Central memory CD8-positive, alpha-beta T cell (primary cell): ENCODE measurements around the gene ZNF609.

Experiments
- ATAC-seq: fragments of 150-1000 bp; cut with Tn5 transposase; replicated peaks from 2 replicates; pipeline ENCODE4 v1.10.0; 2022; ENCODE audit warnings: mild to moderate bottlenecking, moderate FRiP score, moderate number of reproducible peaks; ENCODE audit not compliant: poor library complexity, severe bottlenecking; ENCODE audit errors: extremely low read depth
- DNase-seq, 2 donors: peaks; one replicate each; pipeline ENCODE4 v3.0.0; 2021; ENCODE audit warnings: low spot score in 2 of 2
- H3K27ac Mint-ChIP-seq: one replicate; pipeline ENCODE4 v1.8.0; 2022; ENCODE audit warnings: low read depth, mild to moderate bottlenecking, moderate library complexity, mixed read lengths
- H3K27me3 Mint-ChIP-seq: one replicate; pipeline ENCODE4 v1.8.0; 2022; ENCODE audit warnings: mixed read lengths
- H3K36me3 Mint-ChIP-seq: one replicate; pipeline ENCODE4 v1.8.0; 2022; ENCODE audit warnings: mild to moderate bottlenecking, moderate library complexity, mixed read lengths; ENCODE audit not compliant: insufficient read depth
- H3K4me1 Mint-ChIP-seq: one replicate; pipeline ENCODE4 v1.8.0; 2022; ENCODE audit warnings: mixed read lengths
- H3K4me3 Mint-ChIP-seq: one replicate; pipeline ENCODE4 v1.8.0; 2022; ENCODE audit warnings: mild to moderate bottlenecking, moderate library complexity, mixed read lengths
- H3K9me3 Mint-ChIP-seq: one replicate; pipeline ENCODE4 v1.8.0; 2022; ENCODE audit warnings: mixed read lengths

The ZNF609 gene

DNA sequence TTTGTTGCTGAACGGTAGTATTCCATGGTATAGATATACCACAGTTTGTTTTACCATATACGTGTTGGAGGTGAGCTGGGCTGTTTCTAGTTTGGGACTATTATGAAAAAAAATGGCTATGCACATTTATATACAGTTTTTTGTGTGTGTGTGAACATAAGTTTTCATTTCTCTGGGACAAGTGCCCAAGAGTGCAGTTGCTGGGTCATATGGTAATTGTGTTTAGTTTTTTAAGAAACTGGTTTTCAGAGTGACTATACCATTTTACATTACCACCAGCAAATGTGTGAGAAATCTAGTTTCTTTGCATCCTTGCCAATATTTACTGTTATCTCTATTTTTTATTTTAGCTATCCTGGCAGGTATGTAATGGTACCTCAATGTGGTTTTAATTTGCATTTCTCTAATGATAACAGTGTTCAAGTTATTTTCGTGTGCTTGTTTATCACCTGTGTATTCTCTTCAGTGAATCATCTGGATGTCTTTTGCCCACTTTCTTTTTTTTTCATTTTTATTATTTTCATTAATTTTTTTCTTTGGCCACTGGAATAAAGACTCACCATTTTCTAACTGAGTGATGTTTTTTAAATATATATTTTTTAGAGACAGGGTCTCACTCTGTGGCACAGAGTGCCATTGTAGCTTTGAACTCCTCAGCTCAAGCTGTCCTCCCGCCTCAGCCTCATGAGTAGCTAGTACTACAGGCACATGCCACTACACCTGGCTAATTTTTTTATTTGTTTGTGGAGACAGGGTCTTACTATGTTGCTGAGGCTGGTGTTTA lies 75.3 kb downstream of the ZNF609 start:
- Mint-ChIP-seq H3K4me3 (no peak overlapping the region), H3K36me3 (peaks cover 4% of the 10 kb centered on the region), H3K27ac (no peak overlapping the region), H3K4me1 (peaks cover 40% of the 10 kb centered on the region), H3K9me3 (no peaks in the 10 kb centered on the region), H3K27me3 (no peaks in the 10 kb centered on the region)
- DNase-seq (no peak), ATAC-seq (no peak)

GRCh38 chr15:64536244-64536836 lies 76.0 kb downstream of the ZNF609 start:
- no peak for DNase-seq
- Mint-ChIP-seq H3K4me3 (no peak overlapping the region), H3K9me3 (no peaks in the 10 kb centered on the region), H3K27ac (no peak overlapping the region), H3K27me3 (no peaks in the 10 kb centered on the region), H3K36me3 (peaks cover 4% of the 10 kb centered on the region), H3K4me1 (peaks cover 37% of the 10 kb centered on the region)
- no peak for ATAC-seq

- ATAC-seq (no peak), DNase-seq (no peak)
- no peak overlapping the region for H3K27ac Mint-ChIP-seq
- H3K36me3 Mint-ChIP-seq = peaks cover 2% of the 10 kb centered on the region
- H3K9me3 Mint-ChIP-seq = no peaks in the 10 kb centered on the region
- no peaks in the 10 kb centered on the region for H3K27me3 Mint-ChIP-seq
- no peak overlapping the region for H3K4me3 Mint-ChIP-seq
- peaks cover 22% of the 10 kb centered on the region for H3K4me1 Mint-ChIP-seq
Measured at GRCh38 chr15:64542091-64542490, 81.7 kb downstream of the ZNF609 start.

GRCh38 chr15:64544450-64544849 lies 84.1 kb downstream of the ZNF609 start:
- Mint-ChIP-seq H3K9me3 (no peaks in the 10 kb centered on the region), H3K27ac (no peak overlapping the region), H3K4me3 (no peak overlapping the region), H3K36me3 (peaks cover 3% of the 10 kb centered on the region), H3K27me3 (no peaks in the 10 kb centered on the region), H3K4me1 (peaks cover 22% of the 10 kb centered on the region)
- DNase-seq (no peak), ATAC-seq (no peak)

GRCh38 chr15:64547275-64547674 lies 86.9 kb downstream of the ZNF609 start:
- Mint-ChIP-seq H3K27me3 (no peaks in the 10 kb centered on the region), H3K4me3 (no peak overlapping the region), H3K36me3 (peaks cover 3% of the 10 kb centered on the region), H3K4me1 (peaks cover 11% of the 10 kb centered on the region), H3K9me3 (no peaks in the 10 kb centered on the region), H3K27ac (peak overlapping the region; percentile 51)
- DNase-seq (no peak), ATAC-seq (no peak)

- Mint-ChIP-seq H3K4me1 (peaks cover 11% of the 10 kb centered on the region), H3K36me3 (peaks cover 3% of the 10 kb centered on the region), H3K27ac (no peak overlapping the region), H3K4me3 (no peak overlapping the region), H3K27me3 (no peaks in the 10 kb centered on the region), H3K9me3 (no peaks in the 10 kb centered on the region)
- DNase-seq (no peak), ATAC-seq (no peak)
Measured at GRCh38 chr15:64548235-64548634, 87.9 kb downstream of the ZNF609 start.

DNA sequence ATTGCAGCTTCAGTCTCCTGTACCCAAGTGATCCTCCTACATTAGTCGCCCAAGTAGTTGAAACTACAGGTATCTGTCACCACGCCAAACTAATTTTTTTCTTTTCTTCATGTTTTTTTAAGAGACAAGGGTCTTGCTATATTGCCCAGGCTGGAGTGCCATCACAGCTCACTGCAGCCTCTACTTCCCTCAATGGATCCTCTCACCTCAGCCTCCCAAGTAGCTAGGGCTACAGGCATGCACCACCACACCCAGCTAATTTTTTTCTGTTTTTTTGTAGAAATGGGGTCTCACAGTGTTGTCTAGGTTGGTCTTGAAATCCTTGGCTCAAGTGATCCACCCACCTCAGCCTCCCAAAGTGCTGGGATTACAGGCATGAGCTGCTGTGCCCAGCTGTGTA lies 89.5 kb downstream of the ZNF609 start:
- Mint-ChIP-seq H3K27ac (no peak overlapping the region), H3K9me3 (no peaks in the 10 kb centered on the region), H3K27me3 (no peaks in the 10 kb centered on the region), H3K36me3 (peaks cover 1% of the 10 kb centered on the region), H3K4me1 (peaks cover 12% of the 10 kb centered on the region), H3K4me3 (no peak overlapping the region)
- ATAC-seq = no peak
- DNase-seq = no peak

DNA sequence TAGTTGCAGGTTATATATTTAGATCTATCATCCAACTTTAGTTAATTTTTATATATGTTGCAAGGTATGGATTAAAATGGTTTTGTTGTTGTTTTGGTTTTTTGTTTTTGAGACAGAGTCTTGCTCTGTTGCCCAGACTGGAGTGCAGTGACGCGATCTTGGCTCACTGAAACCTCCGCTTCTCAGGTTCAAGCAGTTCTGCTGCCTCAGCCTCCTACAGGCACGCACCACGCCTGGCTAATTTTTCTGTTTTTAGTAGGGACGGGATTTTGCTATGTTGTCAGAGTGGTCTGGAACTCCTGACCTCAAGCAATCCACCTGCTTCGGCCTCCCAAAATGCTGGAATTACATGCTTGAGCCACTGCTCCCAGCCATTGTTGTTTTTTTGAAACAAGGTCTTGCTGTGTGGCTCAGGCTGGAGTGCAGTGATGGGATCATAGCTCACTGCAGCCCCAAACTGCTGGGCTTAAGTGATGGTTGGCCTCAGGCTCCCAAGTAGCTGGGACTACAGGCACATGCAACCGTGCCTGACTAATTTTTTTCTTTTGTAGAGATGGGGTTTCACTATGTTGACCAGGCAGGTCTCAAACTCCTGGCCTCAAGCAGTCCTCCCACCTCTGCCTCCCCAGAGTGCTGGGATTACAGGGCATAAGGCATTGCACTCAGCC lies 92.0 kb downstream of the ZNF609 start:
- Mint-ChIP-seq H3K36me3 (peaks cover 1% of the 10 kb centered on the region), H3K4me3 (no peak overlapping the region), H3K27ac (no peak overlapping the region), H3K4me1 (peaks cover 10% of the 10 kb centered on the region), H3K27me3 (no peaks in the 10 kb centered on the region), H3K9me3 (no peaks in the 10 kb centered on the region)
- DNase-seq (no peak), ATAC-seq (no peak)

- ATAC-seq (no peak), DNase-seq (no peak)
- Mint-ChIP-seq H3K27me3 (no peaks in the 10 kb centered on the region), H3K9me3 (no peaks in the 10 kb centered on the region), H3K36me3 (peaks cover 10% of the 10 kb centered on the region), H3K4me1 (peaks cover 34% of the 10 kb centered on the region), H3K4me3 (no peak overlapping the region), H3K27ac (no peak overlapping the region)
Measured at GRCh38 chr15:64558460-64559179, 98.2 kb downstream of the ZNF609 start.

GRCh38 chr15:64559243-64559642 lies 98.9 kb downstream of the ZNF609 start:
- H3K36me3 Mint-ChIP-seq = peaks cover 10% of the 10 kb centered on the region
- ATAC-seq = no peak
- H3K4me3 Mint-ChIP-seq = no peak overlapping the region
- H3K9me3 Mint-ChIP-seq = no peaks in the 10 kb centered on the region
- H3K27me3 Mint-ChIP-seq = no peaks in the 10 kb centered on the region
- no peak for DNase-seq
- no peak overlapping the region for H3K27ac Mint-ChIP-seq
- peaks cover 34% of the 10 kb centered on the region for H3K4me1 Mint-ChIP-seq

- H3K9me3 Mint-ChIP-seq = no peaks in the 10 kb centered on the region
- ATAC-seq (no peak), DNase-seq (no peak)
- H3K4me3 Mint-ChIP-seq = no peak overlapping the region
- H3K27ac Mint-ChIP-seq = no peak overlapping the region
- H3K4me1 Mint-ChIP-seq = peaks cover 35% of the 10 kb centered on the region
- no peaks in the 10 kb centered on the region for H3K27me3 Mint-ChIP-seq
- peaks cover 10% of the 10 kb centered on the region for H3K36me3 Mint-ChIP-seq
Measured at GRCh38 chr15:64560501-64560900, 100.1 kb downstream of the ZNF609 start.

- Mint-ChIP-seq H3K4me3 (no peak overlapping the region), H3K27me3 (no peaks in the 10 kb centered on the region), H3K9me3 (no peaks in the 10 kb centered on the region), H3K27ac (peak overlapping the region; percentile 69), H3K36me3 (peaks cover 10% of the 10 kb centered on the region), H3K4me1 (peaks cover 35% of the 10 kb centered on the region)
- DNase-seq (no peak), ATAC-seq (no peak)
Measured at GRCh38 chr15:64560998-64561397, 100.6 kb downstream of the ZNF609 start.
